Hematopoietic multipotent progenitor cell treated with erythropoietin and hydrocortisone succinate and interleukin-3 and kit ligand, for 15 days (in vitro differentiated cells): Measurements from ENCODE around the gene ING1.
"Not testable (repeated sequence)": the region's sequence is repeated elsewhere in the genome, so short reads cannot be mapped to it uniquely, and the experiment has no call there.

Experiments
- DNase-seq: peaks from one replicate; pipeline ENCODE4 v3.0.0-alpha.2; 2015; ENCODE audit warnings: low spot score

ING1 gene

GRCh38 chr13:110695774-110696173 lies 17.7 kb upstream of the ING1 start:
- DNase-seq: not testable (repeated sequence)

- no peak for DNase-seq
Measured at GRCh38 chr13:110696776-110697175, 16.7 kb upstream of the ING1 start.

- no peak for DNase-seq
Measured at GRCh38 chr13:110697842-110698241, 15.7 kb upstream of the ING1 start.

- no peak for DNase-seq
Measured at GRCh38 chr13:110698689-110699088, 14.8 kb upstream of the ING1 start.

GRCh38 chr13:110699148-110700145 lies 14.1 kb upstream of the ING1 start:
- no peak for DNase-seq

GRCh38 chr13:110700186-110700585 lies 13.3 kb upstream of the ING1 start:
- DNase-seq: no peak

- DNase-seq: no peak
Measured at GRCh38 chr13:110700641-110701040, 12.9 kb upstream of the ING1 start.

- DNase-seq: not testable (repeated sequence)
Measured at GRCh38 chr13:110701061-110701460, 12.4 kb upstream of the ING1 start.

- no peak for DNase-seq
Measured at GRCh38 chr13:110702089-110702488, 11.4 kb upstream of the ING1 start.

GRCh38 chr13:110702591-110703526 lies 10.6 kb upstream of the ING1 start:
- DNase-seq: no peak

GRCh38 chr13:110705356-110705825 lies 8.1 kb upstream of the ING1 start:
- DNase-seq: no peak

GRCh38 chr13:110705826-110706569 lies 7.5 kb upstream of the ING1 start, which contains the start of gene CARS2:
Gene CARS2, minus strand, starts transcription at chr13:110706116. Its CDS starts 23 bp downstream, at chr13:110706093.
- peak; percentile 97 for DNase-seq

GRCh38 chr13:110706570-110707372 lies 6.7 kb upstream of the ING1 start:
- DNase-seq: no peak

GRCh38 chr13:110712081-110712848 lies 1.2 kb upstream of the ING1 start:
- DNase-seq: peak; percentile 87

- peak; percentile 98 for DNase-seq
Measured at GRCh38 chr13:110712849-110713641, 455 bp upstream of the ING1 start.

- peak; percentile 62 for DNase-seq
Measured at GRCh38 chr13:110713981-110714796, 689 bp downstream of the ING1 start.

GRCh38 chr13:110714797-110715394 lies 1.4 kb downstream of the ING1 start:
- DNase-seq: no peak
